Activated CD8-positive, alpha-beta memory T cell treated with anti-CD3 and anti-CD28 coated beads, Interleukin-2, amount 50 U/mL, for 24 hours (primary cell): ENCODE data around the gene SLC39A2.
"Not testable (repeated sequence)": the region's sequence is repeated elsewhere in the genome, so short reads cannot be mapped to it uniquely, and the experiment has no call there.

ENCODE experiments used
- DNase-seq: peaks from one replicate; pipeline ENCODE4 v3.0.0-alpha.2; 2020; ENCODE audit errors: extremely low read depth

The SLC39A2 gene

GRCh38 chr14:20998674-20999366, at the start of gene SLC39A2:
SLC39A2 (plus strand) TSS chr14:20999293; CDS start chr14:20999447, 154 bp downstream.
- DNase-seq: no peak

GRCh38 chr14:20954736-20955537, 44.2 kb upstream of the SLC39A2 start, which contains the start of gene RNASE2:
RNASE2 (plus strand) TSS chr14:20955487; CDS start chr14:20955772, 285 bp downstream.
- not testable (repeated sequence) for DNase-seq

GRCh38 chr14:20955538-20955873, 43.6 kb upstream of the SLC39A2 start:
- not testable (repeated sequence) for DNase-seq

- DNase-seq: no peak
These were observed 42.6 kb upstream of the SLC39A2 start for GRCh38 chr14:20956376-20956976.

- not testable (repeated sequence) for DNase-seq
These were observed 40.1 kb upstream of the SLC39A2 start for GRCh38 chr14:20958946-20959345.

GRCh38 chr14:20969336-20969735, 29.8 kb upstream of the SLC39A2 start:
- DNase-seq: no peak

GRCh38 chr14:20970647-20970982, 28.5 kb upstream of the SLC39A2 start:
- DNase-seq: no peak

GRCh38 chr14:20970983-20971704, 27.9 kb upstream of the SLC39A2 start:
- DNase-seq: peak; percentile 44

GRCh38 chr14:20971705-20972021, 27.4 kb upstream of the SLC39A2 start:
- DNase-seq: no peak

GRCh38 chr14:20973501-20973900, 25.6 kb upstream of the SLC39A2 start:
- DNase-seq: no peak

- no peak for DNase-seq
These were observed 22.8 kb upstream of the SLC39A2 start for GRCh38 chr14:20976291-20976690.

- DNase-seq: no peak
These were observed 20.4 kb upstream of the SLC39A2 start for GRCh38 chr14:20978687-20979086.

GRCh38 chr14:20980906-20981305, 18.2 kb upstream of the SLC39A2 start:
- no peak for DNase-seq

- no peak for DNase-seq
These were observed 16.3 kb upstream of the SLC39A2 start for GRCh38 chr14:20982646-20983369.

- DNase-seq: not testable (repeated sequence)
These were observed 13.4 kb upstream of the SLC39A2 start for GRCh38 chr14:20985650-20986049.

- DNase-seq: no peak
These were observed 12.3 kb upstream of the SLC39A2 start for GRCh38 chr14:20986811-20987210.

- DNase-seq: no peak
These were observed 10.2 kb upstream of the SLC39A2 start for GRCh38 chr14:20988717-20989470.

GRCh38 chr14:20989471-20989786, 9.7 kb upstream of the SLC39A2 start:
- DNase-seq: no peak

GRCh38 chr14:20989787-20990600, 9.1 kb upstream of the SLC39A2 start, which contains the start of gene METTL17:
METTL17 (plus strand) TSS chr14:20989980; CDS start chr14:20990003, 23 bp downstream.
- peak; percentile 75 for DNase-seq

- no peak for DNase-seq
These were observed 2.6 kb upstream of the SLC39A2 start for GRCh38 chr14:20996521-20996920.
